Muscle layer of colon (tissue), 2 donors: ENCODE measurements around the gene CYB561D1.

Experiments used
- H3K27ac ChIP-seq: one replicate; pipeline ENCODE4 v1.7.0; 2013; ENCODE audit warnings: low read depth, mild to moderate bottlenecking, low read length, moderate library complexity
- H3K27me3 ChIP-seq, 2 donors: one replicate each; pipeline ENCODE4 v1.7.0; 2013; ENCODE audit warnings: low read length in 2 of 2, mild to moderate bottlenecking in 2 of 2; ENCODE audit not compliant: insufficient read depth in 2 of 2, control insufficient read depth in 1 of 2
- H3K36me3 ChIP-seq: one replicate; pipeline ENCODE4 v1.7.0; 2013; ENCODE audit warnings: mild to moderate bottlenecking, low read length; ENCODE audit not compliant: insufficient read depth
- H3K4me1 ChIP-seq: one replicate; pipeline ENCODE4 v1.7.0; 2013; ENCODE audit warnings: mild to moderate bottlenecking, low read length; ENCODE audit not compliant: insufficient read depth
- H3K4me3 ChIP-seq, 2 donors: one replicate each; pipeline ENCODE4 v1.7.0; 2013; ENCODE audit warnings: low read length in 2 of 2, low read depth in 1 of 2, mild to moderate bottlenecking in 1 of 2, moderate library complexity in 1 of 2
- H3K9ac ChIP-seq: one replicate; pipeline ENCODE4 v1.7.0; 2013; ENCODE audit warnings: low read length
- H3K9me3 ChIP-seq: one replicate; pipeline ENCODE4 v1.7.0; 2013; ENCODE audit warnings: mild to moderate bottlenecking, low read length
- donor health status: abdominal sarcoma.
- donor health status: Adenocarcinoma of cecum.

The CYB561D1 gene

GRCh38 chr1:109482791-109483671 lies 10.9 kb upstream of the CYB561D1 start:
- peaks cover 5% of the 10 kb centered on the region for H3K36me3 ChIP-seq
- no peaks in the 10 kb centered on the region for H3K9me3 ChIP-seq
- H3K27me3 ChIP-seq: no peaks in the 10 kb centered on the region
- H3K27ac ChIP-seq: peak overlapping the region; percentile 61
- H3K4me1 ChIP-seq: peaks cover 11% of the 10 kb centered on the region
- peak overlapping the region; percentile 20 for H3K9ac ChIP-seq
- peak overlapping the region; percentile 38 to 84 for H3K4me3 ChIP-seq

GRCh38 chr1:109483672-109484518 lies 10.0 kb upstream of the CYB561D1 start, which contains the start of gene ATXN7L2:
Gene ATXN7L2 (plus strand): TSS chr1:109483905. CDS start chr1:109483954, 49 bp downstream.
- Histone ChIP-seq H3K9me3 (no peaks in the 10 kb centered on the region), H3K9ac (peak within 1 kb of the TSS; percentile 65), H3K4me3 (peak within 1 kb of the TSS; percentile 71 to 92), H3K4me1 (peaks cover 11% of the 10 kb centered on the region), H3K36me3 (peaks cover 9% of the 10 kb centered on the region), H3K27me3 (no peaks in the 10 kb centered on the region), H3K27ac (peak within 1 kb of the TSS; percentile 73)

DNA sequence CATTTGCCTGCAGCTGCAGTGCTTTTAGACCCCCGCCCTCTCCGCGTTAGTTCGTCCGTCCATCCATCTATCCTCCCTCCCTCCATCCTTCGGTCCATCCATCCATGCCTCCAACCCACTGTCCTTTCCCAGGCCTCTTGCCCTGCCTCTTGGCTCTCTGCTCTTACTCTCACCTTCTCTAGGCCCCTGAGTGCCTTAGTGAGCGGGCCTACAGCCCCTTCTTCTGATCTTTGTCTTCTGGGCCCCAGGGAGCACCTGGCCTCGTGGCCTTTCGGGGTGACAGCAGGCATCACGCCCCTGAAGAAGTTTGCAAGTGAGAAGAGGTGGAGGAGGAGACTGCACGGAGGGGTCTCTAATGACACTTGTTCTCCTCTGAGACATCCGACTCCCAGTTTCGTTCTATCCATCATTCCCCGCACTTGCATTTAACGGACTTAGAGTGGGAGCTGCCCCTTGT lies 9.3 kb upstream of the CYB561D1 start:
- Histone ChIP-seq H3K4me1 (peaks cover 11% of the 10 kb centered on the region), H3K36me3 (peaks cover 15% of the 10 kb centered on the region), H3K27me3 (no peaks in the 10 kb centered on the region), H3K9ac (peak overlapping the region; percentile 65), H3K27ac (peak overlapping the region; percentile 12), H3K9me3 (no peaks in the 10 kb centered on the region), H3K4me3 (peak overlapping the region; percentile 71 to 92)

DNA sequence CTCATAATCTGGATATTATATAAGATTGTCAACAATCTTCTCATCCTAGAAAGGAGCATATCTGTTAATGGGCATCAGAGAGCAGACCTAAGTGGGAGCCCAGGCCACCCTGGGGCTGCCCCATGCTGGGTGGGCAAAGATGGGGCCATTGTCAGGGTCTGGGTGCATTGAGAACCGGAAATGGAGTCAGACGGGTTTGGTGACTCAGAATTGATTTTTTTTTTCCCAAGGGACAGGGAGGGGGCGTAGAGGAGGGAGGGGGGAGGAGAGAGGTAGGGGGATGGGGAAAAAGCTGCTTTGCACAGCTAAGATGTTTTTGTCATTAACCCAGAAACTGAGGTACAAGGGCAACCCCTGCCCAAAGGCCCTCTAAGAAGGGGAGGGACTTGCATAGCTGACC lies 8.9 kb upstream of the CYB561D1 start:
- Histone ChIP-seq H3K4me3 (peak overlapping the region in 1 of 2 donors; percentile 92), H3K36me3 (peaks cover 16% of the 10 kb centered on the region), H3K27ac (no peak overlapping the region), H3K4me1 (peaks cover 11% of the 10 kb centered on the region), H3K9me3 (no peaks in the 10 kb centered on the region), H3K9ac (no peak overlapping the region), H3K27me3 (no peaks in the 10 kb centered on the region)

GRCh38 chr1:109487261-109487660 lies 6.6 kb upstream of the CYB561D1 start:
- no peak overlapping the region for H3K9ac ChIP-seq
- H3K9me3 ChIP-seq: no peaks in the 10 kb centered on the region
- no peak overlapping the region for H3K4me3 ChIP-seq
- peaks cover 16% of the 10 kb centered on the region for H3K36me3 ChIP-seq
- peaks cover 16% of the 10 kb centered on the region for H3K4me1 ChIP-seq
- no peak overlapping the region for H3K27ac ChIP-seq
- no peaks in the 10 kb centered on the region for H3K27me3 ChIP-seq

DNA sequence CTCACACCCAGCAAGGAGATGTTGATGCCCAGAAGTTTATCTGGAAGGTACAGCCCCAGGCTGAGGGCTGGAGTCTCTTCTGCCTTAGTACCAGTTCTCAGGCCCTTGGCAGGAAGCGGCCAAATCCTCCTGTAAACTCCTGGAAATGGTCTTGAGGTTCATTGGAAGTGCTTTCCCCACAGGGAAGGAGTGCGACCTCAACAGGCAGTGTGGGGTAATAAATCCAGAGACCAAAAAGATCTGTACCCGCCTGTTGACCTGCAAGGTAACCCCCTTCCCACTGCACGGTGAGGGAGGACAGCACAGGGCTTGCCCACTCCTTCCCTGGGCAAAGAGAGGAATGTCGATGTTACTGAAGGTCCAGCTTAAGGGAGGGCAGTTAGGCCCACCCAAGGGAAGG lies 5.7 kb upstream of the CYB561D1 start:
- Histone ChIP-seq H3K36me3 (peaks cover 16% of the 10 kb centered on the region), H3K27ac (no peak overlapping the region), H3K9ac (no peak overlapping the region), H3K27me3 (no peaks in the 10 kb centered on the region), H3K4me3 (no peak overlapping the region), H3K9me3 (no peaks in the 10 kb centered on the region), H3K4me1 (peaks cover 18% of the 10 kb centered on the region)

GRCh38 chr1:109488696-109489095 lies 5.2 kb upstream of the CYB561D1 start:
- Histone ChIP-seq H3K9me3 (no peaks in the 10 kb centered on the region), H3K9ac (no peak overlapping the region), H3K4me3 (no peak overlapping the region), H3K36me3 (peaks cover 16% of the 10 kb centered on the region), H3K27me3 (no peaks in the 10 kb centered on the region), H3K4me1 (peaks cover 23% of the 10 kb centered on the region), H3K27ac (no peak overlapping the region)

- Histone ChIP-seq H3K27ac (no peak overlapping the region), H3K4me1 (peaks cover 20% of the 10 kb centered on the region), H3K36me3 (peaks cover 16% of the 10 kb centered on the region), H3K9ac (no peak overlapping the region), H3K27me3 (no peaks in the 10 kb centered on the region), H3K9me3 (no peaks in the 10 kb centered on the region), H3K4me3 (no peak overlapping the region)
Measured at GRCh38 chr1:109490029-109490933, 3.6 kb upstream of the CYB561D1 start.

DNA sequence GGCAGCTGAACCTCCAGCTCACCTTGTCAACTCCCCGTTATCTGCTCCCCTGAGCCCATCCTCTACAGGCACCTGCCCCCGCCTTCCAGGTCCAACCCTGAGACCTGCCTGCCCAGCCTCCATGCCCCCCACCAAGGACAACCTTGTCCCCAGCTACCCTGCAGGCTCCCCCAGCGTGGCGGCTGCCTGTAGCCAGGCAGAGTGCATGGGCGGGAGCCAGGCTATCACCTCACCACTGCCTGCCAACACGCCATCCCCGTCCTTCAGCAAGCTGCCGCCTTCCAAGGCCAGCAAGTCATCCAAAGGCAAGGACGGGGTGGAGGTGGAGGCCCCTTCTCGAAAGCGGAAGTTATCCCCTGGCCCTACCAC lies 3.0 kb upstream of the CYB561D1 start:
- no peak overlapping the region for H3K27ac ChIP-seq
- peaks cover 20% of the 10 kb centered on the region for H3K36me3 ChIP-seq

DNA sequence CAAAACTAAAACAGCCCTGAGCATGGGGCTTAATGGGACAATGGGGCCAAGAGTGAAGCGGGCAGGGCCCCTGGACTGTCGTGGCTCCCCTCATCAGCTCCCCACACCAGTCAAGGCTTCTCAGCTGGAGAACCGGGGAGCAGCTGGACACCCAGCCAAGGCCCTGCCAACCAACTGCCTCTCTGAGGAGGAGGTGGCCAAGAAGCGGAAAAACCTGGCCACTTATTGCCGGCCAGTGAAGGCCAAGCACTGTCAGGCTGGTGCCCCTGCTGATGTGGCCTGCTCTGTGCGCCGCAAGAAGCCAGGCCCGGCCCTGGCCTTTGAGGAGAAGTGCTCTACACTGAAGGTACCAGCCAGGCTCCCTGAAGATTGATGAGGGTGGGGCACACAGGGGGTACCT lies 2.5 kb upstream of the CYB561D1 start:
- no peaks in the 10 kb centered on the region for H3K9me3 ChIP-seq
- H3K27me3 ChIP-seq: no peaks in the 10 kb centered on the region
- peaks cover 24% of the 10 kb centered on the region for H3K4me1 ChIP-seq
- no peak overlapping the region for H3K9ac ChIP-seq
- no peak overlapping the region for H3K27ac ChIP-seq
- no peak overlapping the region for H3K4me3 ChIP-seq
- peaks cover 25% of the 10 kb centered on the region for H3K36me3 ChIP-seq

More for the DNA sequence above, 3.0 kb upstream of the CYB561D1 start:
- H3K27me3 ChIP-seq: no peaks in the 10 kb centered on the region
- peaks cover 24% of the 10 kb centered on the region for H3K4me1 ChIP-seq
- no peak overlapping the region for H3K4me3 ChIP-seq
- no peaks in the 10 kb centered on the region for H3K9me3 ChIP-seq
- H3K9ac ChIP-seq: no peak overlapping the region
